GM18909 (cell line): ENCODE results near the gene OR1L1.

Source experiments
- ATAC-seq: cut with Tn5 transposase; IDR thresholded peaks from one replicate; pipeline ENCODE4 v1.9.1; 2021; ENCODE audit warnings: mild to moderate bottlenecking; ENCODE audit not compliant: unreplicated experiment, poor library complexity

OR1L1 gene

GRCh38 chr9:122661416-122661815, at the start of gene OR1L1:
OR1L1 (plus strand) TSS chr9:122661716; CDS start chr9:122661716, 0 bp downstream.
- no peak for ATAC-seq

GRCh38 chr9:122614362-122614761, 47.2 kb upstream of the OR1L1 start, which contains the start of gene OR1Q1:
OR1Q1 (plus strand) TSS chr9:122614738; CDS start chr9:122614738, 0 bp downstream.
- ATAC-seq, result no peak

DNA sequence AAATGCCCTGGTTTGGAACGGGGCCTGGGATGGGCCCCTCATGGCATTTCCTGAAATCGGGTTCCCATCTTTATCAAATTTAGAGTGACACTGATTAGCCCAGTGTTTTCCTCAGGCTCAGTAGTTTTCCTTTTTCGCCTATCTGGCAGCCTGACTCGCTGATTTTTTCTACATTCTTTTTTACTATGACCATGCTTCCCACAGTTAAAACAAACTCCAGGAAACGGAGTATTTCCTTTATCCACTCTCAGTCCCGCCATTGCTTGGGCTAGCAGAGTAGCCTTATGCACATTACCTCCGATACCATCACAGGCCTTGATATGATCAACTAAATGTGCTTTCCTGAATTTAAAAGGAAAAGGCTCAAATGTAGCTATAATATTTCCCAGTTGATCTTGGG, 41.5 kb upstream of the OR1L1 start:
- no peak for ATAC-seq

GRCh38 chr9:122642226-122642625, 19.3 kb upstream of the OR1L1 start:
- no peak for ATAC-seq

DNA sequence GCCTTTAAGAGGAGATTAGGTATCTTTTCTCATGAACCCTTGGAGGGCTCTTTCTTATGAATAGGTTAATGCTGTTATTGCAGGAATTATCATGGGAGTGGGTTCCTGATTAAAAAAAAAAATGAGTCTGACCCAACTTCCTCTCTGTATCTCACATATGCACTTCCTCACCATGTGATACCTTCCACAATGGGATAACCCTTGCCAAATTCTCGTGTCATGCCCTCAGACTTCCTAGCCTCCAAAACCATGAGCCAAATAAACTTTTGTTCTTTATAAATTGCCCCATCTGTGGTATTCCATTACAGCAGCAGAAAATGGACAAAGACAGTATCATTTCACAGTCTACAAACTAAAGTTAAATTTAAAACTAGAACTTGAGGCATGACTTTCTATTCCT, 5.1 kb upstream of the OR1L1 start:
- ATAC-seq, result no peak

DNA sequence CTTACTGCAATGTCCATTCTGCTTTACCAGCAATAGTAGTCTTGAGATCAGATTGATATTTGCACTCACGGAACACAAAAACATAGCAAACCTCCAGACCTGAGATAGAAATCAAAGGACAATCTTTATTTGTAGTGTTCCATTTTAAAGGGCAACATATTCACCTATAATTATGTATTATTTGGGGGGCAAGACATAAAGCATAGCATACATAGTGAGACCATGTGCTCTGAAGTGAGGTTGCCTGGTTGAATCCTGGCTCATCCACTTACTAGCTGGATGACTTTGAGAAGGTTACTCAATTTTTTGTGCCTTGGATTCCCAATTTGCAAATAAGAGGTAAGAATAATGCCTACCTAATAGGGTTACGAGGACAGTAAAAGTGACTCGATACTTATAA, 4.0 kb upstream of the OR1L1 start, which contains the start of gene OR1B1:
Gene OR1B1, minus strand, starts transcription at position 101 of the 400 bp plus-strand sequence.
- no peak for ATAC-seq

DNA sequence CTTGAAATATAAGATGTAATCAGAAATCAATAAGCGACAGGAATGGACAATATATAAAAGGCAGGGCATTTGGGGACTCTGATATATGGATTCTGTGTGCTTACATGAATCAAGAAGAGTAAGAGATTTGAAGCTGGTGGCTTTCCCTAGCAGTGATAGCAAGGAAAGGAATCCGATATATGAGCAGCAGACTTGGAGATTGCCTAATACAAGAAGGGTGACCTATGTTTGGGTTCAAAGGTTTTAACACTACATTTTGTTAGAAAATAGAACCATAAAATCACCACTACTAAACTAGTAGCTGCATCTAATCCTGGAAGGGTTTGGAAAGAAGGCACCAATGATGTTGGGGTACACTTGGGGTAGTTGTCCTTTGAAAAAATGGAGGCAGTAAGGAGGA, 11.0 kb downstream of the OR1L1 start:
- ATAC-seq, result no peak

GRCh38 chr9:122684851-122685250, 23.3 kb downstream of the OR1L1 start:
- ATAC-seq, result no peak

- ATAC-seq, result no peak
Measured at GRCh38 chr9:122695696-122696095, 34.2 kb downstream of the OR1L1 start.
